NCI-H748 (cell line): ENCODE measurements around the gene TIMM21.
A peak's percentile ranks its signal among the peaks of the same experiment; 100 is the strongest.

Experiments
- DNase-seq: peaks from one replicate; lab custom pipeline; 2025; ENCODE audit not compliant: unreplicated experiment; lab: John Stamatoyannopoulos, UW

TIMM21 gene

DNA sequence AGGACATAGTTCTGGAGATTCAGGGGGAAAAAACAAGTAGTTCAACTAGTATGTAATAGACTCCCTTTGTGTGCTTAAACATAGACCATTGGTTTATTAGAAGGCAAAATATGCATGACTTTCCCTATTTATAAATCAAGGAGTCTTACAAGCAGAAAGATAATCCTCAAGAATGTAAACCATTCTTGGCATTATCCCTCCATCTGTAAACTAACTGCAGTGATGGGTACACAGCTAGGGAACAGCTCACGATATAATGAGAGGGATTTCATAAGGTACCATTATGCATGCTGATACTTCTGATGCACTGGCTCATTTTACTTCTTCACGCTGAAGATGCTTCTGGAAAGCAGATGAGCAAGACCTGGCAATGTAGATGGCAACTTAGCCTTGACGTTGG, 1.6 kb upstream of the TIMM21 start:
- no peak for DNase-seq

DNA sequence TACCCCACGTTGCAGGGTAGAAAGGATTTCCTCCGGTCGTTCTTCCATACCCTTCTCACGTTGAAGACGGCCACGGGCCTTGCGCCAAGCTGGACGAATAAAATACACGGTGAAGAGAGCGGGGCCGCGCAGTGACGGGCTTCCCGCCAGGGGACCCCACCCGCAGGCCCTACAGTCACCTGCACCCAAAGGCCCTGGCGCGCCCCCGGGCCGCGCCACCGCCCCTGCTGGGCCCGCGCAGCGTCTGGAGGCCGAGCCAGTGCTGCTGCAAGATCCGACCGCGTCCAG, 888 bp upstream of the TIMM21 start:
- DNase-seq: no peak

DNA sequence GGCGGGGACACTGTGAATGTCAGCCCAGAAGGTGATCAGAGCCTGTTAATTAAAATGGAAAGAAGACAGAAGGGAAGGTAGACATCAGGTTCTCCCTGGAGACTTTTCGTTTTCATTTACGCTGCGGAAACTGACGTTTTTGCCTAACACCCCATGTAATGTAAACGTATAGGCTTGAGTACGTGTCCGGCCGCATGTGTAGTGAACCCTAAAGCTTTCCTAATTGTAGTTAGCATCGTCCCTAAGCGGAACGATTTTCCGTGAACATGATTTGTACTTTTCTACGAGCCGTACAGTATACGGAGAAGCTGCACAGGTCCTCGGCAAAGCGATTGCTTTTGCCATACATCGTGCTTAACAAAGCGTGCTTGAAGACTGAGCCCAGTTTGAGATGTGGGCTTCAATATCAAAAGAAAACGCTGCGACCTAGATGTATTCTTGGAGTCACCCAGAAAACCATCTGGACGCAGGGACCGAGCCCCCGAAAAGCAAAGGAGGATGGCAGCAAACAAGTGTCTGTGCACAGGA, 284 bp downstream of the TIMM21 start:
- DNase-seq: peak; percentile 59

DNA sequence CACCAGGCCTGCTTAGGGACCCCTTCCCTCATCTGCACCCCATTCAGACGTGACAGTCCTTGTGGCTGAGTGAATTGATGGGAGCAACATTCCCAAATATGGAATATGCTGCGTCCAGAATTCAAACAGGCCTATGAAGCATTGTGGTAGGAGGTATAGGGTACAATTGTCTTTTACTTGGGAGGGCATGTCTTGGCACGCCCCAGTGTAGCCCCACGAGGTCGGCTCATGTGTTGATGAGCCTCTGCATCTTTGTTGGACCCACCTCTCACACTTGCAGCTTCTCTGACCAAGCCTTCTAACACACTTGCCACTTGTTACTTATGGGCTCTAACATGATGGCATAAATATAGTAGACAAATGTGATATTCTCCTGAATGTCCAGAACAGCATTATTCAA, 1.6 kb downstream of the TIMM21 start:
- DNase-seq: peak; percentile 29

DNA sequence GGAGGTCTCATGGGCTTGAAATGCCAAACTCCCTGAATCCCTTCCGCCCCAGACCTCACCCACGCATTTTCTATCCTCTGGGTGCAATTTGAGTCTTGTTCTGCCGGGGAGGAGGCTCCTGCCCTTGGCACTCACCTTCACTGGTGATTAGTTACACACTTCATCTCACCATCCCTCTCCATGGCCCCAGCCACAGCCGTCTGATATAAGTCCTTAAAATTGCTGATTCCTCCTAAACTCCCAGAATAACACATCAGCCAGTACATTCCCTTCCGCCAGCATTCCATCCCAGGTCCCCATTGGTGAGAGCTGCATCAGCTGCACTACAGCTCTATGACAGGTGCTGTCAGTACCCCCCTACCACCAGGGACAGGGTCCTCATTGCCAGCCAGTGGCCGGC, 3.9 kb downstream of the TIMM21 start:
- DNase-seq: no peak

DNA sequence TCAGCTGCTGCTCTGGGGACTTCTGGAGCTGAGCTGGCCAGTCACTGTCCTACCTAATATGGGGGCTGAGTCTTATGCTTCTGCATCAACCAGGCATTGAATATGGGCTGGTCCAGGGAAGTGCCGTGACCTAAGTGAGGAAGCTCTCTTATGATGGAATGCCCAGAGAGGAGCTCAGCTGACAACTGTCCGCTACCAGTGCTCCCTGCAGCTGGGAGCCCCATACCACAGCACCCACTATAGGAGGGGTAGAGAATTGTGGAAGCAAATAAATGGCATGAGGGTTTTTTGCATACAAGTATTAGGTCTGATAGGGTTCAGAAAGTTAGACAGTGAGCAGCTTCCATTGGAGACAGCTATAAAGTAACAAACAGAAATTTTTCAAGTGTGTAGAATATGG, 4.5 kb downstream of the TIMM21 start:
- no peak for DNase-seq

DNA sequence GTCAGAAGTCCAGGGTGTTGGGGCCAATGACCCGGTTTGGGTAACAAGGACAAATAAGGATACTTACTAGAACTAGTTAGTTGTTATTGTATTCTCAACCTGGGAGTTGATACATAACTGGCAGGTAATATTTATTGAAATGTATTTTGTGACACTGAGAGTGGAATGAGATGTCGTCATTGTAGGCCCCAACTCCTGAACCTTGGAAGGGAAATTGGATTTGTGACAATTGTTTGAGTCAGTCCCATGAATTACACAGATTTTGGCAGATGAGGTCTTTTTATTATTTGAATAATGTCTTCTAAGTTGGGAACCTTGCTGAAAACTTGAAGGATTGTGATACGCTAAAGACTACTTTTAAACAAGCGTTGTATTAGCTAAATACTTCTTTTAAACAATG, 5.1 kb downstream of the TIMM21 start:
- DNase-seq: no peak

DNA sequence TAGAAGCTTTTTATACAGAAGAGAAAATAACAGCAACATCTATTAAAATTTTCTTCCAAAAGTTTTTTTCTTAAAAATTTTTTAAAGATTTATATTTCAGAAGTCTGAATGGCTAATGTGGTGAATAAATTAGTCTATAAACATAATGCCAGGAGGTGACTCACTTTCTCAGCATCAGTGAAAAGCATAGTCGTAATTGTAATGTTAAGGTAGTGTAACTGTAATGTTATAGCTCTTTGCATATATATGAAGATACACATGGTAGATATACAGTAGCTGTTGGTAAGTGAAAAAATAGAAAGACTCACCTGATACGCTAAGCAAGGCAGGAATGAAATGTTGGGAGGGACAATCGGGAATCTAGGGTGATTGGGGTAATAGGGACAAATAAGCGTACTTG, 5.5 kb downstream of the TIMM21 start:
- DNase-seq: no peak

DNA sequence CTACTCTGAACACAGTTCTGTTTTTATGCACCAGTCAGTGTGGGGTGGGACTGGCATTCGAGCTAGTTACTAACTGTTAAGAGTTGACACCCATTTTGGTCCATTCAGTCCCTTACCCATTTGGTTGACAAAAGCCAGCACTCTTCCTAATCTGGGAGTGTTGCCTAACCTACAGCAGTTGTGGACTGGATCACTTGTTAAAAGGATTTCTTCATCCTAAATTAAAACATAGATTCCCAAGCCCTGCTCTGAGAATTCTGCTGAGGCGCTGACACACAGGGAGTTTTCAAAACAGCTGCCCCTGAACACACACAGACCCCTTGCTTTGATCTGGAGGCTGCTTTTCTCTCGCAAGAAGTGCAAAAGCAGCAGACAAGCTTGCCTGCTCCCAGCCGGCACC, 6.4 kb downstream of the TIMM21 start:
- DNase-seq: no peak

DNA sequence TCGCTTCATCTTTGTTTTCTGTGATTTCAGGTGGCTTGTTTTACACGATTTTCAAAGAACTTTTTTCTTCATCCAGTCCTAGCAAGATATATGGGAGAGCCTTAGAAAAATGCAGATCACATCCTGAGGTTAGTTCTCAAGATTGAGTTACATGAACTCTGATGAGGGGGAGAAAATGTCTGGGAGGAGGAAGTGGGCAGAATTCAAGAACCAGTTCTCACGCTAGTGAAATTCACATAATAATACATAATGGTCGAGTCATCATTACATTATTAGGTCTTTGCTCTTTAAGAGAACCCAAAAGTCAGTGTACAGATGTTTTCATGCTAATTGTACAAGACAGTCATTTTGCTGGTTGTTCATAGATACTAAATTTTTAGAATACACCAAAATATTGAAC, 7.0 kb downstream of the TIMM21 start:
- DNase-seq: no peak

DNA sequence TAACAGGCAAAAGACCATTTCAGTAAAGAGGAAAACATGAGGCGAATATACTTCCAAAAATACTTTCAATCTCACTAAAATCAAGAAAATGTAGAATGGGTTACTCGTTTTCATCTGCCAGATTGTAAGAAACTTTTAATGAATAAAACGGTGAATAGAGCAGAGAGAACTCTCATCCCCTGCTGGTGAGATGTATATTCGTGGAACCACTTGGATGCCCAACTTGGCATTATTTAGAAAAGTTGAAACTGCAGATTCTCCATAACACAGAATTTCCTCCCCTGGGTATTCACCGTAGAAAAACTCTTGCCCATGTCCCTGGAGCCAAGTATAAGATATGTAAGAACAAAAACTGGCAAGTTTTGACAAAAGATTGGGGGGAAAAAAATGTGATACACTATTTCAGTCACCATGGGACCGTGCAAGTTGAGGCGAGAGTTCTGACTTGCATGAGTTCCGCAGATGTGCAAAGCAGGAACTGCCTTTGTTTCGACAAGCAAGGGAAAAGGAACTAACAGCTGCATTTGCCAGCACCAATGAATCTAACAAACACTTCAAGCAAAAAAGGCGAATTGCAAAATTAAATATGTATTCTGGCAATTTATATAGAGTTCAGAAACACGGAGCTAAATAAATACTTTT, 14.8 kb downstream of the TIMM21 start:
- no peak for DNase-seq

DNA sequence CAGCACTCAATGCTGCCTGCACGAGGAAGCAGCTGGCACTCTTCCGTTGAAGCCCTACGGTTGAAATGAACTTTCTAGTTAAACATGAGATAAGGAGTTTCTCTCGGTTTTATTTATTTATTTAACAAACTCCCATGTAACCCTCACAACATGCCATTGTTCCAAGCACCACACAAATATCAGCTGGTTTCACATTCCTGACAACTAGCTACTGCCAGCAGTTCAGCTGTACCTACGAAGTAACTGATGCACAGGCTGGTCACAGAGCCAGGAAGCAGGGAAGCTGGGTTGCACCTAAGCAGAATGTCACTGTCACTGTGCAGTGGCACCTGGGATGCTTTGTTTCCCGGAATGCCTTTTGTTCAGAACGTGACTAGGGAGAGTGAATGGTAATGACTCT, 18.1 kb downstream of the TIMM21 start:
- DNase-seq: peak; percentile 41

DNA sequence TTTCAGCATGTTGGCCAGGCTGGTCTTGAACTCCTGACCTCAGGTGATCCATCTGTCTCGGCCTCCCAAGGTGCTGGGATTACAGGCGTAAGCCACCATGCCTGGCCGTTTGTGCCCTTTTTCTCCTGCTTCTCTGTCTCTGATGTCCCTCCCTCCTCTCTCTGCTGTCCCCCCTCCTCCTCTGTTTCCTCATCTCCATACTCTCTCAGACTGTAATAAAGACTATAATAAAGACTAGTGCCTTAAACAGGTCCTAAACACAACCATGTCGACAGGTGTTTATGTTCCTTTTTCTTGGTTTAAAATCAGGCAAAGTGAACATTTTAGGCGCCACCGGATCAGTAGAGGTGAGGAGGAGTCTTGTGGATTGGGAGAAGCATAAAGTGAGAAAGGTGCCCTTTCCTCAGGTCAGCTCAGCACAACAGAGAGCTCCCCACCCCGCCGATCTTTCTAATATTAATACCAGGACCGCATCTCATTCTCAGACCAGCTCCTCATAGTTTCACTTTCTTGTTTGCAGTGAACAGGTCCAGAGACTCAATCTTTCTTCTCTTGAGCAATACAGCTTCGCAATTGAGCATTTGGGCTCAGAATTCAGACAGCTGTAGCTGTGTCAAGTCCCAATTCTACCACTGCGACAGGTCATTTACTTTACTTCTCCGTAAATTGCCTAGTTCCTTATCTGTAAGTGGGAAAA, 23.7 kb downstream of the TIMM21 start:
- DNase-seq: no peak

DNA sequence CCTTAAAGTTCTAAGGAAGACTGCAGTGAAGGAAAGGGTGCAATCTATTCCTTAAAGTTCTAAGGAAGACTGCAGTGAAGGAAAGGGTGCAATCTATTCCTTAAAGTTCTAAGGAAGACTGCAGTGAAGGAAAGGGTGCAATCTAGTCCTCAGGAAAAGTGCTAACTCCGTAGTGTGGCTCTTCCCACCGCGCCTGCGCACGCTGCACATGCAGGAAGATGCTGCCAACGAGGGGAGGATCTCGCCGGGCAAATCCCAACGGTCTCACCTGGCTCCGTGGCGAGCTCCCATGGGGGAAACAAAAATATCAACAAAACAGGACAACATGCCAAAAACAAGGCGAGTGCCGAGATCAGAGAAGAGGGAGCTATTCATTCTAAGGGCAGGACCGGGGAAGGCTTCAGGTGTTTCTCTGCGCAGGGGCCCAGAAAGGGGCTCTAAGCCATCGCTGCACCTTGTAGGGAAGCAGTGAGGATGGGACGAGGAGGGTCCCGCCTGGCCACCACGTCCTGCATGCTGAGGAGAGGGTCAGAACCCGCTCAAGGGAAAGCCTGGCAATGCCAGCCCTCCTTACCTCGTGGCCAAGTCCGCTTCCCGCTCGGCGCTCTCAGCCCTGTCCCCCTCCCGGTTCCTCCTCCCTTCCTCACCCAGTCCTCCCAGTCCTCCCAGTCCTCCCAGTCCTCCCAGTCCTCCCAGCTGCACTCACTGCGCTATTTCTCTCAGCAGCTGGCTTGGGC, 24.5 kb downstream of the TIMM21 start:
- DNase-seq: no peak

DNA sequence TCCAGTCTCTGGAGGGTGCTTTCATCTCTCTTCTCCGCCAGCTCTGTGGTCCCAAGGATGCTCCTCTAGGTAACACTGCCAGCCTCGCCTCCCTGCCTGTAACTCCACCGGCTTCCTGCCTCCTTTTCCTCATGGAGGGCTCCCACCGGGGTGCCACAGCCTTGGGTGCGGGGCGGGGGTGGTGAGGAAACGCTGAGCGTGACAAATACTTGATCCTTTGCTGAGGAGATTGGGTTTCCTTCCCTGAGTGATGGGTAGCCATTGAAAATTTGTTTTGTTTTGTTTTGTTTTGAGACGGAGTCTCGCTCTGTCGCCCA, 25.1 kb downstream of the TIMM21 start:
- DNase-seq: no peak

DNA sequence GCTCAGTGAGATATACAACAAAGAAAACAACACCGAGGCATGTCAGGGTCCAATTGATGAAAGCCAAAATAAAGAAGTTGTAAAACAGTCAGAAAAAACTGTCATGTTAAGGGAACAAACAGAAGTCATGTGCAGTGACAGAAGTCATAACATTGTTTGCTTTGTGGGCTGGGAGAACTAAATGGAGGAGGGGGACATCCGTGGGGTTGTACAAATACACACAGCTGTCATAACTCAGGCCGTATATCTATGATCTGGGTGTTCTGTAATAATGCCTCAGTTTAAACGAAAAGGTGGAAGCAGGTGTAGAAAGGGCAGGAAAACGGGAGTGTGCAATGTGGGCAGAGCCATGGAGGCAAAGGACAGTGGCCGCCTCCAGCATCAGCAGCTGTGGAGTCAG, 27.3 kb downstream of the TIMM21 start:
- DNase-seq: peak; percentile 71

DNA sequence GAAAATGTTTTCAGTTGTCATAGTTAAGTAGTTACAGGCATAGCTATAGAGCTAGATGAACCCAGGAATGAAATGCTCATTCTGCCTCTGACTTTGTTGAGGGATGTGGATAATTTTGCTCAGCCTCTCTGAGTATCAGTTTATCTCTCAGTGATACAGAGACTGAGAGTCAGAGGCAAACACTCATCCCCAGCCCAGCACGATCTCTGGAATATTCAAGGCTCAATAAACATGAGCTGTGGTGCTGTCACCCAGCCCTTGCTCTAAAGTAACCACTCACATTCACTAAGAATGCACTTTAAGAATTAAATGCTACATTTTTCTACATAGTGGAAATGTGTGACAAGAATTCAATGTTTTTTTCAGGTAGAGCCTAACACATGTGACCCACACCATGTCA, 30.6 kb downstream of the TIMM21 start:
- no peak for DNase-seq

DNA sequence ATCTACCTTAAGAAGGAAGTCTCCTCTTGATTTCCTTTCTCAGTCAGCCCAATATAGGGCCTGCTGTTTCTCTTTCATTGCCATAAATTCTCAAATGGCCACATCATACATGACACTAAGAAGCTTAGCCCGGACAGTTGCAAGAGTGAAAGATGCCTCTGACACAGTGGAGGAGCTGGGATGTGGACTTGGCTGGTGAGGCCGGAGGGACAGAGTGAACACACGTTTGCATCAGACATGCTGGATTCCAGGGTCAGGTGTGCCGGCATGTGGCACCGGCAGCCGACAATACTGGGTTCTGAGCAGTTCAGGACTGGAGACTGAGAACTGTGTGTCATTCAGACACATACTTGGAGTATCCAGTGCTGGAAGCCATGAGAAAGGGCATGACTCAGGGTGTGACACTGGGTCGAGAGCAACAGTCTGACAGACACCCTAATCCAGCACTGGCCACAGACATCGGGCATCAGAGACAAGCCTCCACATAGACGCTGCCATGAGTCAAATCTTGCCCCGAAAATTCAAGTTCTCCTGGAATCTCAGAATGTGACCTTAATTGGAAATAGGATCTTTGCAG, 31.4 kb downstream of the TIMM21 start:
- no peak for DNase-seq

DNA sequence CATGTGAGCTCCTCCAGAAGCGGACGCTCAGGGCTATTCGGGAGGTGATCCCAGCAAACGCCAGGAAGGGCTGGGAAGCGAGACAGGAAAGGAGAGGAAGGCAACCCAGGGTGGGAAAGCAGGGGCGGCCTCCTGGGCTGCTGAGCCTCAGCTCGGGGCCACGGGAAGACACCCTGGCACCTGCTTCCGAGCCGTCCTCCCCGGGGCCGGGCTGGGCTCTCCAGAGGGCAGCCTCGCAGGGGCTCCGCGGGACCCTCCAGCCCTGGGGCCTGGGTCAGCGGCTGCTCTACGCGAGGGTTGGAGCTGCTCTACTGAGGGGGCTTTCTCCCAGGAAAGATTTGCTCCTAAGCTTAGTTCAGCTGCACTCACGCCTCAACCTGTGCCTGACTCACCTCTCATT, 34.0 kb downstream of the TIMM21 start:
- DNase-seq: no peak

DNA sequence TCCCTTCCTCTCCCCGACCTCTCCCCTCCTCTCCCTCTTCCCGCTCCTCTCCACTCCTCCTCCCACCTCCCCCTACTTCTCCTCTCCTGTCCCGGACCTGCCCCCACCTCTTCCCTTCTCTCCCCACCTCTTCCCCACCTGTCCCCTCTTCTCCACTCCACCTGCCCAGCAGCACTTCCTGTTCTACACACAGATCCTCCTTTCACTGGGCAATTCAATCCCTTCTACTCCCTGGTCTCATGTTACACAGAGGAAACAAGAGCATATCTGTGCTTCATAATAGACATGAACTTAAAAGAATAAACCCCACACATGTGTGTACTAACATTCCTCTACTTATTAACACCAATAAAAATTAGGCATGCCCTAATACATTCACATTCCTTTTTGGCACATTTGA, 34.8 kb downstream of the TIMM21 start:
- peak; percentile 85 for DNase-seq

DNA sequence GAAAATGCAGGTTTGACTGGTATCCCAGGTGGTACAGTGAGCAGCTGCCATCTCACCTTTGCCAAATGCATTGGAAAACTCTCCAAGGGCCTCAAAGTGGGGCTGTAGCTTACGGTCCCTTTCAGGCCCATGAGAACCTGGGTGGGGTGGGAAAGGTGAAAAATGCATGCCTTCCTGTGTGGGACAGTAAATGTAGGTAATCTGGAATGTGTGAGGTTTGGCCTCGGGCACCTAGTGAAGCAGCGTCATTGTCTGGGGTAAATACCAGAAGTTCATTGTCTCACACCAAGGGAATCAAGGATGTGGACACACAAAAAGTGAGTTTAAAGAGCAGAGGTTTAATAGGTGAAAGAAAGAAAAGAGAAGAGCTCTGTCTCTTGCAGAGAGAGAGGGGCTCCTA, 36.6 kb downstream of the TIMM21 start:
- DNase-seq: no peak

DNA sequence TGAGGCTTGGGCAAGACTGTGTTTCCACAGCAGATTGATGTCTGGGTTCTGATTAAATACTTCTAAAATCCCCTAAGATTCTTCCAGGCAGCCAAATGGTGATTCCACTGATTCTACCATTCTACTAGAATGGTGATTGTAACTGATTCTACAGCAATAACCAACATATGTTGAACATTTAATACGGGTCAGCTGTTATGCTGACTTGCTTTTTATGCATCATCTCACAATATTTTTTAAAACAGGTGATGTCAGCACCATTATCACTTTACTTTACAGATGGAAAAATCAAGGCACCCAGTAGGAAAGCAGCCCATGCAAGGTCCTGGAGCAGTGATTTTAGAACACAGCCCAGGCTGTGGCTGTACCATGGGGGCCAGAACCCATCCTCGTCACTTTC, 37.5 kb downstream of the TIMM21 start:
- DNase-seq: no peak
